OCI-LY3 (cell line): Measurements from ENCODE around the gene GPR146.

ENCODE experiments used
- H2AFZ ChIP-seq: fragments of 200-600, 300-600 bp; shearing (Covaris generic); 2 replicates; pipeline ENCODE4 v1.6.0; 2014; ENCODE audit warnings: antibody characterized with exemption, low read depth, low read length
- H3K27ac ChIP-seq: fragments of 200-600, 300-600 bp; sonication (generic); 2 replicates; pipeline ENCODE4 v1.5.1; 2014; ENCODE audit warnings: mild to moderate bottlenecking, low read length, moderate library complexity, mixed read lengths
- H3K27me3 ChIP-seq: fragments of 200-600, 300-600 bp; sonication (generic); 2 replicates; pipeline ENCODE4 v1.6.1; 2014; ENCODE audit warnings: low read depth, low read length, mixed read lengths
- H3K36me3 ChIP-seq: fragments of 200-600, 300-600 bp; sonication (generic); replicated peaks from 2 replicates; pipeline ENCODE3; 2014; ENCODE audit warnings: low read depth, low read length, mixed read lengths
- H3K4me1 ChIP-seq: fragments of 300-600, 200-600 bp; sonication (generic); 2 replicates; pipeline ENCODE4 v1.6.1; 2014; ENCODE audit warnings: low read length, mixed read lengths
- H3K4me2 ChIP-seq: fragments of 200-600, 300-600 bp; sonication (generic); 2 replicates; pipeline ENCODE4 v1.6.1; 2014; ENCODE audit warnings: low read length, mixed read lengths
- H3K4me3 ChIP-seq: fragments of 300-600, 200-600 bp; sonication (generic); 2 replicates; pipeline ENCODE4 v1.5.1; 2014; ENCODE audit warnings: antibody characterized with exemption, mild to moderate bottlenecking, low read length, moderate library complexity
- H3K79me2 ChIP-seq: fragments of 300-600, 200-600 bp; shearing (Covaris generic); 2 replicates; pipeline ENCODE4 v1.6.1; 2014; ENCODE audit warnings: mild to moderate bottlenecking, low read length, mixed read lengths
- H3K9ac ChIP-seq: fragments of 300-600, 200-600 bp; shearing (Covaris generic); 2 replicates; pipeline ENCODE4 v1.6.0; 2014; ENCODE audit warnings: mild to moderate bottlenecking, low read length, moderate library complexity
- H3K9me3 ChIP-seq: fragments of 200-600, 300-600 bp; shearing (Covaris generic); 2 replicates; pipeline ENCODE4 v1.6.1; 2014; ENCODE audit warnings: low read length, mixed read lengths; ENCODE audit not compliant: insufficient read depth
- H4K20me1 ChIP-seq: fragments of 200-600, 300-600 bp; sonication (generic); 2 replicates; pipeline ENCODE4 v1.6.1; 2016; ENCODE audit warnings: low read length, mixed read lengths; ENCODE audit not compliant: insufficient read depth
- EZH2phosphoT487 ChIP-seq: fragments of 200-600 bp; shearing (Covaris generic); IDR thresholded peaks from 2 replicates; pipeline ENCODE4 v1.6.1; 2018; ENCODE audit warnings: antibody characterized with exemption, mixed run types, low read depth
- TF ChIP-seq, protein P1 (sequence below): fragments of 200-600, 300-600 bp; sonication (generic); IDR thresholded peaks from 2 replicates; pipeline ENCODE4 v1.5.1; 2014; ENCODE audit warnings: antibody characterized with exemption, low read length, low read depth

GPR146 gene

GRCh38 chr7:1060315-1061072 is 16.1 kb downstream of the GPR146 start:
- TF ChIP-seq, protein P1, sequence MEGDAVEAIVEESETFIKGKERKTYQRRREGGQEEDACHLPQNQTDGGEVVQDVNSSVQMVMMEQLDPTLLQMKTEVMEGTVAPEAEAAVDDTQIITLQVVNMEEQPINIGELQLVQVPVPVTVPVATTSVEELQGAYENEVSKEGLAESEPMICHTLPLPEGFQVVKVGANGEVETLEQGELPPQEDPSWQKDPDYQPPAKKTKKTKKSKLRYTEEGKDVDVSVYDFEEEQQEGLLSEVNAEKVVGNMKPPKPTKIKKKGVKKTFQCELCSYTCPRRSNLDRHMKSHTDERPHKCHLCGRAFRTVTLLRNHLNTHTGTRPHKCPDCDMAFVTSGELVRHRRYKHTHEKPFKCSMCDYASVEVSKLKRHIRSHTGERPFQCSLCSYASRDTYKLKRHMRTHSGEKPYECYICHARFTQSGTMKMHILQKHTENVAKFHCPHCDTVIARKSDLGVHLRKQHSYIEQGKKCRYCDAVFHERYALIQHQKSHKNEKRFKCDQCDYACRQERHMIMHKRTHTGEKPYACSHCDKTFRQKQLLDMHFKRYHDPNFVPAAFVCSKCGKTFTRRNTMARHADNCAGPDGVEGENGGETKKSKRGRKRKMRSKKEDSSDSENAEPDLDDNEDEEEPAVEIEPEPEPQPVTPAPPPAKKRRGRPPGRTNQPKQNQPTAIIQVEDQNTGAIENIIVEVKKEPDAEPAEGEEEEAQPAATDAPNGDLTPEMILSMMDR: no peak
- no peak for TF ChIP-seq EZH2phosphoT487
- no peak overlapping the region for H3K4me2 ChIP-seq
- H3K9ac ChIP-seq: no peak overlapping the region
- no peak overlapping the region for H3K27ac ChIP-seq
- no peaks in the 10 kb centered on the region for H3K36me3 ChIP-seq
- H3K4me3 ChIP-seq: no peak overlapping the region
- H2AFZ ChIP-seq: no peak overlapping the region
- no peaks in the 10 kb centered on the region for H4K20me1 ChIP-seq
- no peaks in the 10 kb centered on the region for H3K79me2 ChIP-seq
- H3K4me1 ChIP-seq: peaks cover 24% of the 10 kb centered on the region
- H3K27me3 ChIP-seq: no peaks in the 10 kb centered on the region
- H3K9me3 ChIP-seq: no peaks in the 10 kb centered on the region

GRCh38 chr7:1061180-1061579 is 16.8 kb downstream of the GPR146 start:
- peak overlapping the region; percentile 81; the same call in 1 of the 2 replicates for H3K4me2 ChIP-seq
- H4K20me1 ChIP-seq: no peaks in the 10 kb centered on the region
- H3K79me2 ChIP-seq: no peaks in the 10 kb centered on the region
- no peak overlapping the region for H2AFZ ChIP-seq
- H3K9ac ChIP-seq: no peak overlapping the region
- no peaks in the 10 kb centered on the region for H3K9me3 ChIP-seq
- H3K27me3 ChIP-seq: no peaks in the 10 kb centered on the region
- no peak overlapping the region for H3K4me3 ChIP-seq
- no peak for TF ChIP-seq EZH2phosphoT487
- TF ChIP-seq, protein P1: no peak
- H3K36me3 ChIP-seq: no peaks in the 10 kb centered on the region
- H3K27ac ChIP-seq: no peak overlapping the region
- H3K4me1 ChIP-seq: peaks cover 24% of the 10 kb centered on the region

DNA sequence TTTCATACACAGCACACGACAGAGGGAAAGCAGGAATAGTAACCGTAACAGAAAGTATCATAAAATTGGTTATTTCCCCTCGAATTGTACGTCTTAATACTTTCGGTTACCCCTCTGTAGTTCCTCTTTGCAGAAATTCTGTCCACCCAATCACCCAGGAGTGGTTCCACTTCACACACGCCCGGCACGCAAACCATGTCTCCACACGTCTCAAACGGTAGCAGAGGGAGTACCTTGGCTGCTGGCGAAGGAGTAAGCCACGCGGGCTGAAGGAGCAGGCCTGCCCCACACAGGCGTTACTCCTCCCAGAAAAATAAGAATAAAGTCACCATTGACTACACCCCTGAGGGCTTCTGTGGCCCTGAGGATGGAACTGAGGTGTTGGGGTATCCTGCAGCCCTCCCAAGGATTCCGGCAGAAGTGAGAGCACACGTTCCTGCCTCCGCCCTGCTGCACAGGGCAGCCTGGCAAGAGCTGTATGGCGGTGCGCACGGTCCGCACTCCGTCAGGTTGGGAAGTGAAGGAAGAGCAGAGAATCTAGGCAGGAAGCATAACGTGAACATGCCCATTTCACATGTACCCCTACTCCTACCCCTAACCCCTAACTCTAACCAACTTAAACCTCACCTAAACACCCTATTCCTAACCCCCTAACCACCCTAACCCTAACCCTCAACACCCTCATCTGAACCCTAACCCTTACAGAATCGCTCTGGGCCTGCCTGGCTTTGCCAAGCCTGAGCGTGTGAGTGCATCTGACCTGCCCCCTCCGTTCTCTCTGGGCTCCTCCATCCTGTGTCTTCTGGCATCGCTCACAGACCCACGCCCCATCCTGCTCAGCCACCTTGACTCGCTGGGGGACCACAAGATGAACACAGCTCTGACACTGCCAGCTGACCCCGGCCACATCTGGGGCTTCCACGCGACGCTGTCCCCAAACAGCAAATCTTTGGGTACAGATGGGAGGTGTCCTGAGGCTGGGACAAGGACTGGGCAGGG is 18.2 kb downstream of the GPR146 start:
- H2AFZ ChIP-seq: no peak overlapping the region
- no peaks in the 10 kb centered on the region for H4K20me1 ChIP-seq
- H3K4me1 ChIP-seq: peaks cover 24% of the 10 kb centered on the region
- no peak for TF ChIP-seq EZH2phosphoT487
- TF ChIP-seq, protein P1: no peak
- H3K36me3 ChIP-seq: no peaks in the 10 kb centered on the region
- no peaks in the 10 kb centered on the region for H3K9me3 ChIP-seq
- H3K4me3 ChIP-seq: peak overlapping the region; percentile 51; the same call in 1 of the 2 replicates
- no peaks in the 10 kb centered on the region for H3K27me3 ChIP-seq
- H3K4me2 ChIP-seq: peak overlapping the region; percentile 81
- no peak overlapping the region; the same call in 1 of the 2 replicates for H3K9ac ChIP-seq
- no peaks in the 10 kb centered on the region for H3K79me2 ChIP-seq
- H3K27ac ChIP-seq: peak overlapping the region; percentile 77

DNA sequence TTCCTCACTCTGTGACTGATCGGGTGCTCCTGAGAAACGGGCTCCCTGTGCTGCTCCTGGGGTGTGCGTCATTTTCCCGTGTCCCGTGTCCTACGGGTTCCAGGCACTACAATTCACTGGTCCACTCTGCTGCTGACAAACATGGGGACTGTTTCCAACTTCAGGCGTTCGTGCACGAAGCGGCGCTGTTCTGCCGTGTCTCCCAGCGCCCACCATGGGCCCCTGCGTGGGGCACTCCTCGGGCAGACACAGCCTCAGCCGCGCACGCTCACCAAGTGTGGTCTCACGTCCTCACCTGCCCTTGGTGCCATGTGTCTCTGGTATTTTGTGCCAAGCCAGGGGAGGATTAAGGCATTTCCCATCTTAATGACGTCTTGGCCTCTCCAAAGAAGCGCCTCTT is 19.0 kb downstream of the GPR146 start:
- H3K9me3 ChIP-seq: no peaks in the 10 kb centered on the region
- no peaks in the 10 kb centered on the region for H3K79me2 ChIP-seq
- no peaks in the 10 kb centered on the region for H4K20me1 ChIP-seq
- H3K9ac ChIP-seq: no peak overlapping the region
- no peak overlapping the region for H3K4me2 ChIP-seq
- H3K27ac ChIP-seq: no peak overlapping the region
- no peak overlapping the region for H3K4me3 ChIP-seq
- no peak for TF ChIP-seq EZH2phosphoT487
- TF ChIP-seq, protein P1: no peak
- H3K27me3 ChIP-seq: no peaks in the 10 kb centered on the region
- no peaks in the 10 kb centered on the region for H3K36me3 ChIP-seq
- peaks cover 24% of the 10 kb centered on the region for H3K4me1 ChIP-seq
- H2AFZ ChIP-seq: no peak overlapping the region
